PFSK-1 (cell line): ENCODE measurements around the gene PLXND1.

Source experiments
- FOXP2 ChIP-seq: optimal IDR thresholded peaks from 2 replicates; pipeline ENCODE3; 2011; ENCODE audit warnings: borderline replicate concordance, control low read depth, inconsistent platforms; ENCODE audit not compliant: insufficient read depth; ENCODE audit errors: extremely low read length, extremely low read depth
- POLR2AphosphoS5 ChIP-seq: IDR thresholded peaks from 2 replicates; pipeline ENCODE4 v1.6.1; 2012; ENCODE audit warnings: low read depth, mild to moderate bottlenecking, control low read depth, low read length, moderate library complexity
- SIN3A ChIP-seq: IDR thresholded peaks from 2 replicates; pipeline ENCODE4 v1.6.1; 2012; ENCODE audit warnings: mild to moderate bottlenecking, low read length, moderate library complexity, borderline replicate concordance; ENCODE audit not compliant: insufficient read depth
- TAF1 ChIP-seq: IDR thresholded peaks from 2 replicates; pipeline ENCODE4 v1.6.1; 2012; ENCODE audit warnings: low read length, control low read depth, borderline replicate concordance; ENCODE audit not compliant: insufficient read depth

GRCh38 chr3:129571605-129572547 lies 34.6 kb downstream of the PLXND1 start:
- TF ChIP-seq POLR2AphosphoS5 = no peak
- TF ChIP-seq TAF1 = no peak
- TF ChIP-seq FOXP2 = no peak
- TF ChIP-seq SIN3A = no peak
